Cardiac muscle cell (in vitro differentiated cells and primary cell): ENCODE data around the gene WDFY2. TPM values are rescaled to one million over a fixed set of nuclear protein-coding genes. Genes with fewer than 3 reads are reported as not detected.
"Not testable (repeated sequence)": the region's sequence is repeated elsewhere in the genome, so short reads cannot be mapped to it uniquely, and the experiment has no call there.

Experiments used
- DNase-seq, 2 donors: peaks; one replicate each; pipeline versions ENCODE4 v3.0.0 to v3.0.0-alpha.2; 2010 to 2017; ENCODE audit warnings: low read depth in 1 of 2, low spot score in 1 of 2
- H3K27ac ChIP-seq: fragments of 200-600 bp; sonication (generic); 2 replicates; pipeline ENCODE4 v1.5.1; 2016
- H3K27me3 ChIP-seq: fragments of 200-600 bp; sonication (generic); 2 replicates; pipeline ENCODE4 v1.6.0; 2016; ENCODE audit warnings: control low read depth
- H3K36me3 ChIP-seq: fragments of 200-600 bp; sonication (generic); 2 replicates; pipeline ENCODE4 v1.5.1; 2016; ENCODE audit warnings: control low read depth
- H3K4me1 ChIP-seq: fragments of 200-600 bp; sonication (generic); 2 replicates; pipeline ENCODE4 v1.8.1; 2017; ENCODE audit warnings: low read depth, mild to moderate bottlenecking, mixed run types
- H3K4me3 ChIP-seq: fragments of 200-600 bp; sonication (generic); 2 replicates; pipeline ENCODE4 v1.5.1; 2016; ENCODE audit warnings: mild to moderate bottlenecking
- H3K9me3 ChIP-seq: fragments of 200-600 bp; sonication (generic); 2 replicates; pipeline ENCODE4 v1.5.1; 2017; ENCODE audit warnings: low read depth, mild to moderate bottlenecking, control low read depth
- polyA plus RNA-seq: library from polyadenylated mRNA; unstranded; fragments of >200 nt; fragmentation: Nextera tagmentation; extraction: Ambion mirVana; gene quantifications from 2 replicates; pipeline ENCODE4 v1.2.1, GENCODE V29; 2016
- total RNA-seq: library from RNA; depleted of rRNA; stranded (reverse); fragments of >200 nt; gene quantifications from 2 replicates; pipeline ENCODE4 v1.2.3, GENCODE V29; 2016
- TF ChIP-seq, protein P1 (sequence below): IDR thresholded peaks from 2 replicates; pipeline ENCODE4 v1.5.1; 2012; ENCODE audit warnings: low read depth, mild to moderate bottlenecking, low read length

The WDFY2 gene
- total and polyA plus RNA-seq, 2 experiments from 2014 or later, result 9.1 to 20.4 TPM

GRCh38 chr13:51557875-51558612 is 26.2 kb upstream of the WDFY2 start:
- Histone ChIP-seq H3K4me3 (no peak overlapping the region), H3K27me3 (peaks cover 11% of the 10 kb centered on the region), H3K27ac (no peak overlapping the region), H3K9me3 (no peaks in the 10 kb centered on the region), H3K4me1 (no peaks in the 10 kb centered on the region), H3K36me3 (no peaks in the 10 kb centered on the region)
- TF ChIP-seq, protein P1, sequence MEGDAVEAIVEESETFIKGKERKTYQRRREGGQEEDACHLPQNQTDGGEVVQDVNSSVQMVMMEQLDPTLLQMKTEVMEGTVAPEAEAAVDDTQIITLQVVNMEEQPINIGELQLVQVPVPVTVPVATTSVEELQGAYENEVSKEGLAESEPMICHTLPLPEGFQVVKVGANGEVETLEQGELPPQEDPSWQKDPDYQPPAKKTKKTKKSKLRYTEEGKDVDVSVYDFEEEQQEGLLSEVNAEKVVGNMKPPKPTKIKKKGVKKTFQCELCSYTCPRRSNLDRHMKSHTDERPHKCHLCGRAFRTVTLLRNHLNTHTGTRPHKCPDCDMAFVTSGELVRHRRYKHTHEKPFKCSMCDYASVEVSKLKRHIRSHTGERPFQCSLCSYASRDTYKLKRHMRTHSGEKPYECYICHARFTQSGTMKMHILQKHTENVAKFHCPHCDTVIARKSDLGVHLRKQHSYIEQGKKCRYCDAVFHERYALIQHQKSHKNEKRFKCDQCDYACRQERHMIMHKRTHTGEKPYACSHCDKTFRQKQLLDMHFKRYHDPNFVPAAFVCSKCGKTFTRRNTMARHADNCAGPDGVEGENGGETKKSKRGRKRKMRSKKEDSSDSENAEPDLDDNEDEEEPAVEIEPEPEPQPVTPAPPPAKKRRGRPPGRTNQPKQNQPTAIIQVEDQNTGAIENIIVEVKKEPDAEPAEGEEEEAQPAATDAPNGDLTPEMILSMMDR, result no peak
- peak in 1 of 2 donors; percentile 84 for DNase-seq

DNA sequence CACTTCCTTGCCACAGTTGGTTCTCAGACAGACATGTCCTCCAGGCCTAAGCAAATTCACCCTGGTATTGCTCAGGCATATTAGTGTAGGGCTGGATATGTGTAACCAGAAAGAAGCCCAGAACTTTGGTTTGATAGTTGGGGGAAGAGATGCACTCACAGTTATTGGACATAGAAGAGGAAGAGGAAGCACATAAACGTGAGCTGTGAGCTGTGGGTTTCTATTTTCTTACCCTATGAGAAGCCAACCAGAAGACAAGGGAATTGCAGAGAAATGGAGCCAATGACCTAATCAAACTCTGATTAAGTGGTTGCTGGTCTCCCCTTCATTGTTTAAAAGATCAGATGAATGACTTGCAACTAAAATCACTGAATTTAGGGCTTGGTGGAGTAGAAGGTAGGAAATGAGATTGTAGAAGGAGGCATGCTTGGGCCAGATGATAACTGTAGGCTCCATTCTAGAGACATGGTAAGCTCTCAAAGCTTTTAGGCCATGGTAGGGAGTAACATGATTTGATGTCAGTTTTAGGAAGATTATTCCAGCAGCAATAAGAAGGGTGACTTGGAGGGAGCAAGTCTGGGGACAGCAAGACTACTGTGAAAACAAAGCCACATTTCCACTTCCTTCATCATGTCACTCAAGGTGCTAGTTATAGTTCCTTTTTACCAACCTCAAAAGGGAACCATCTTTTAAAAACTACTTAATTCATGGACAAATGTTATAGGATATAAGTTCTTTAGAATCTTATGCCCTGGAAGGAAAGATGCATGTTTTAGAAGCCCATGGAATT is 24.1 kb upstream of the WDFY2 start:
- Histone ChIP-seq H3K36me3 (no peaks in the 10 kb centered on the region), H3K27ac (no peak overlapping the region), H3K27me3 (peaks cover 6% of the 10 kb centered on the region), H3K4me1 (no peaks in the 10 kb centered on the region), H3K9me3 (no peaks in the 10 kb centered on the region), H3K4me3 (no peak overlapping the region)
- DNase-seq, result no peak
- TF ChIP-seq, protein P1, result no peak

- no peak for DNase-seq
- H3K4me1 ChIP-seq, result no peaks in the 10 kb centered on the region
- no peak overlapping the region for H3K4me3 ChIP-seq
- H3K9me3 ChIP-seq, result no peaks in the 10 kb centered on the region
- no peaks in the 10 kb centered on the region for H3K36me3 ChIP-seq
- TF ChIP-seq, protein P1, result no peak
- H3K27me3 ChIP-seq, result peaks cover 6% of the 10 kb centered on the region
- no peak overlapping the region for H3K27ac ChIP-seq
Observed at GRCh38 chr13:51562011-51562671, 22.1 kb upstream of the WDFY2 start.

- no peaks in the 10 kb centered on the region for H3K4me1 ChIP-seq
- H3K9me3 ChIP-seq, result no peaks in the 10 kb centered on the region
- TF ChIP-seq, protein P1, result no peak
- peaks cover 4% of the 10 kb centered on the region for H3K27me3 ChIP-seq
- H3K4me3 ChIP-seq, result no peak overlapping the region
- no peaks in the 10 kb centered on the region for H3K36me3 ChIP-seq
- no peak for DNase-seq
- H3K27ac ChIP-seq, result no peak overlapping the region
Observed at GRCh38 chr13:51564252-51564651, 20.0 kb upstream of the WDFY2 start.

GRCh38 chr13:51564671-51565070 is 19.6 kb upstream of the WDFY2 start:
- TF ChIP-seq, protein P1, result no peak
- no peak for DNase-seq
- Histone ChIP-seq H3K9me3 (no peaks in the 10 kb centered on the region), H3K36me3 (no peaks in the 10 kb centered on the region), H3K27me3 (peaks cover 4% of the 10 kb centered on the region), H3K27ac (no peak overlapping the region), H3K4me3 (no peak overlapping the region), H3K4me1 (no peaks in the 10 kb centered on the region)

- H3K27me3 ChIP-seq, H3K9me3 ChIP-seq, H3K27ac ChIP-seq, H3K4me3 ChIP-seq, H3K4me1 ChIP-seq, DNase-seq, H3K36me3 ChIP-seq: not testable (repeated sequence)
Observed at GRCh38 chr13:51569001-51569400, 15.3 kb upstream of the WDFY2 start.
